HFFc6 (cell line): ENCODE measurements around the gene TJP2. TPM values are rescaled to one million over a fixed set of nuclear protein-coding genes. Genes with fewer than 3 reads are reported as not detected.

Experiments
- DNase-seq: peaks from one replicate; pipeline ENCODE4 v3.0.0-alpha.2; 2018
- H3K27ac Mint-ChIP-seq: 2 replicates; pipeline ENCODE4 v1.8.0; 2020; ENCODE audit warnings: mild to moderate bottlenecking, mixed read lengths
- H3K27me3 Mint-ChIP-seq: 2 replicates; pipeline ENCODE4 v1.8.0; 2021; ENCODE audit warnings: mild to moderate bottlenecking, moderate library complexity, mixed read lengths; ENCODE audit not compliant: insufficient read depth
- H3K36me3 Mint-ChIP-seq: 2 replicates; pipeline ENCODE4 v1.8.0; 2021; ENCODE audit warnings: low read depth, mixed read lengths
- H3K4me1 Mint-ChIP-seq: 2 replicates; pipeline ENCODE4 v1.8.0; 2020; ENCODE audit warnings: low read depth, mixed read lengths
- H3K4me3 Mint-ChIP-seq: 2 replicates; pipeline ENCODE4 v1.8.0; 2020; ENCODE audit warnings: mild to moderate bottlenecking, moderate library complexity, mixed read lengths
- H3K9me3 Mint-ChIP-seq: 2 replicates; pipeline ENCODE4 v1.8.0; 2020; ENCODE audit warnings: mild to moderate bottlenecking, mixed read lengths
- CTCF ChIP-seq: fragments of 200-600 bp; sonication (generic); IDR thresholded peaks from 2 replicates; pipeline ENCODE4 v1.5.0; 2021; ENCODE audit warnings: antibody characterized with exemption, mild to moderate bottlenecking
- total RNA-seq, 6 experiments: library from RNA; stranded (reverse); fragmentation: NEBNext Ultra II Directional; extraction: Animal tissue kit (Norgen Biotek cat#: 25700); gene quantifications; 2 replicates in 1 of 6; 3 replicates in 5 of 6; pipeline ENCODE4 v1.2.3, GENCODE V29; 2021

Gene TJP2
- total RNA-seq, 6 experiments from 2014 or later: 25.3 to 50.4 (median 45.4) TPM

- DNase-seq: peak; percentile 29
- peaks cover 10% of the 10 kb centered on the region for H3K27me3 Mint-ChIP-seq
- H3K9me3 Mint-ChIP-seq: peaks cover 21% of the 10 kb centered on the region
- peaks cover 11% of the 10 kb centered on the region for H3K36me3 Mint-ChIP-seq
- H3K4me1 Mint-ChIP-seq: no peaks in the 10 kb centered on the region
- no peak overlapping the region for H3K4me3 Mint-ChIP-seq
- TF ChIP-seq CTCF: no peak
- no peak overlapping the region for H3K27ac Mint-ChIP-seq
Observed at GRCh38 chr9:69314547-69314946, 140.5 kb downstream of the TJP2 start.

- TF ChIP-seq CTCF: no peak
- H3K4me3 Mint-ChIP-seq: no peak overlapping the region
- H3K27me3 Mint-ChIP-seq: peaks cover 23% of the 10 kb centered on the region
- no peak for DNase-seq
- no peaks in the 10 kb centered on the region for H3K4me1 Mint-ChIP-seq
- peaks cover 18% of the 10 kb centered on the region for H3K9me3 Mint-ChIP-seq
- peaks cover 8% of the 10 kb centered on the region for H3K36me3 Mint-ChIP-seq
- no peak overlapping the region for H3K27ac Mint-ChIP-seq
Observed at GRCh38 chr9:69317081-69317480, 143.0 kb downstream of the TJP2 start.

GRCh38 chr9:69317894-69318293 is 143.8 kb downstream of the TJP2 start:
- DNase-seq: no peak
- no peak overlapping the region for H3K4me3 Mint-ChIP-seq
- H3K9me3 Mint-ChIP-seq: peaks cover 11% of the 10 kb centered on the region
- peaks cover 27% of the 10 kb centered on the region for H3K27me3 Mint-ChIP-seq
- H3K36me3 Mint-ChIP-seq: peaks cover 6% of the 10 kb centered on the region
- no peaks in the 10 kb centered on the region for H3K4me1 Mint-ChIP-seq
- TF ChIP-seq CTCF: no peak
- H3K27ac Mint-ChIP-seq: no peak overlapping the region

GRCh38 chr9:69319324-69320025 is 145.4 kb downstream of the TJP2 start:
- Mint-ChIP-seq H3K27me3 (peaks cover 30% of the 10 kb centered on the region), H3K36me3 (no peaks in the 10 kb centered on the region), H3K4me3 (no peak overlapping the region), H3K9me3 (no peaks in the 10 kb centered on the region), H3K4me1 (no peaks in the 10 kb centered on the region), H3K27ac (no peak overlapping the region)
- no peak for DNase-seq
- no peak for TF ChIP-seq CTCF

- Mint-ChIP-seq H3K4me3 (no peak overlapping the region), H3K9me3 (no peaks in the 10 kb centered on the region), H3K4me1 (no peaks in the 10 kb centered on the region), H3K36me3 (no peaks in the 10 kb centered on the region), H3K27ac (no peak overlapping the region), H3K27me3 (peaks cover 38% of the 10 kb centered on the region)
- no peak for TF ChIP-seq CTCF
- no peak for DNase-seq
Observed at GRCh38 chr9:69322256-69322655, 148.2 kb downstream of the TJP2 start.

GRCh38 chr9:69323861-69324260 is 149.8 kb downstream of the TJP2 start:
- Mint-ChIP-seq H3K4me3 (no peak overlapping the region), H3K9me3 (no peaks in the 10 kb centered on the region), H3K27me3 (peaks cover 38% of the 10 kb centered on the region), H3K36me3 (no peaks in the 10 kb centered on the region), H3K27ac (no peak overlapping the region), H3K4me1 (no peaks in the 10 kb centered on the region)
- DNase-seq: no peak
- TF ChIP-seq CTCF: no peak
